Measurements from ENCODE around the gene CNIH2.

CNIH2 gene

DNA sequence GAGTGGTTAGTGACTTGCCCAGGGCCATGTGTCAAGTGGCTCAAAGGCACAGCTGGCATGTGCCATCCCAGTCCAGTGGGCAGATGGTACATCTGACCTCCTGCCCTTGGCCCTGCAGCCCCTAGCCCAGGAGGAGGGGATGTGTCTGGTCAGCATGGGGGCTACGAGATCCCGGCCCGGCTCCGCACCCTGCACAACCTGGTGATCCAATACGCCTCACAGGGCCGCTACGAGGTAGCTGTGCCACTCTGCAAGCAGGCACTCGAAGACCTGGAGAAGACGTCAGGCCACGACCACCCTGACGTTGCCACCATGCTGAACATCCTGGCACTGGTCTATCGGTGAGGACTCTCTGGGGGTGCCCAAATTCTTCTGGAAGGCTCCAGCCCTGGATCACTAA, 15.3 kb upstream of the CNIH2 start:
- no peak overlapping the region for H3K4me3 ChIP-seq (ENCODE audit: low read length, poor library complexity, severe bottlenecking)
- H3K4me2 ChIP-seq (ENCODE audit: low read depth, low read length, poor library complexity, severe bottlenecking): no peak overlapping the region
- H3K36me3 ChIP-seq (ENCODE audit: insufficient read depth, low read length): peaks cover 30% of the 10 kb centered on the region; the same call in 1 of the 2 replicates
- peaks cover 21% of the 10 kb centered on the region for H3K79me2 ChIP-seq (ENCODE audit: insufficient read depth, low read length)
- H3K27me3 ChIP-seq (ENCODE audit: insufficient read depth, low read length, poor library complexity, severe bottlenecking): no peaks in the 10 kb centered on the region
- no peak overlapping the region for H3K9ac ChIP-seq (ENCODE audit: low read depth, low read length, poor library complexity, severe bottlenecking)
- H3F3A ChIP-seq (ENCODE audit: low read depth): no peaks in the 10 kb centered on the region
- peaks cover 14% of the 10 kb centered on the region for H4K20me1 ChIP-seq (ENCODE audit: insufficient read depth, low read length, poor library complexity, severe bottlenecking)
- H3K4me1 ChIP-seq (ENCODE audit: insufficient read depth, low read length, poor library complexity, severe bottlenecking): peaks cover 15% of the 10 kb centered on the region
- H2AFZ ChIP-seq (ENCODE audit: low read length): no peak overlapping the region
- TF ChIP-seq, protein P1, sequence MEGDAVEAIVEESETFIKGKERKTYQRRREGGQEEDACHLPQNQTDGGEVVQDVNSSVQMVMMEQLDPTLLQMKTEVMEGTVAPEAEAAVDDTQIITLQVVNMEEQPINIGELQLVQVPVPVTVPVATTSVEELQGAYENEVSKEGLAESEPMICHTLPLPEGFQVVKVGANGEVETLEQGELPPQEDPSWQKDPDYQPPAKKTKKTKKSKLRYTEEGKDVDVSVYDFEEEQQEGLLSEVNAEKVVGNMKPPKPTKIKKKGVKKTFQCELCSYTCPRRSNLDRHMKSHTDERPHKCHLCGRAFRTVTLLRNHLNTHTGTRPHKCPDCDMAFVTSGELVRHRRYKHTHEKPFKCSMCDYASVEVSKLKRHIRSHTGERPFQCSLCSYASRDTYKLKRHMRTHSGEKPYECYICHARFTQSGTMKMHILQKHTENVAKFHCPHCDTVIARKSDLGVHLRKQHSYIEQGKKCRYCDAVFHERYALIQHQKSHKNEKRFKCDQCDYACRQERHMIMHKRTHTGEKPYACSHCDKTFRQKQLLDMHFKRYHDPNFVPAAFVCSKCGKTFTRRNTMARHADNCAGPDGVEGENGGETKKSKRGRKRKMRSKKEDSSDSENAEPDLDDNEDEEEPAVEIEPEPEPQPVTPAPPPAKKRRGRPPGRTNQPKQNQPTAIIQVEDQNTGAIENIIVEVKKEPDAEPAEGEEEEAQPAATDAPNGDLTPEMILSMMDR (conservative IDR thresholded peaks at IDR 0.05; ENCODE audit: low read length): no peak
- no peak for TF ChIP-seq EZH2phosphoT487 (IDR thresholded peaks at IDR 0.05; ENCODE audit: borderline replicate concordance)
- no peaks in the 10 kb centered on the region for H3K9me3 ChIP-seq (ENCODE audit: insufficient read depth, low read depth, low read length)
- H3K9me2 ChIP-seq (replicated peaks; ENCODE audit: low read depth, low read length): no peaks in the 10 kb centered on the region

DNA sequence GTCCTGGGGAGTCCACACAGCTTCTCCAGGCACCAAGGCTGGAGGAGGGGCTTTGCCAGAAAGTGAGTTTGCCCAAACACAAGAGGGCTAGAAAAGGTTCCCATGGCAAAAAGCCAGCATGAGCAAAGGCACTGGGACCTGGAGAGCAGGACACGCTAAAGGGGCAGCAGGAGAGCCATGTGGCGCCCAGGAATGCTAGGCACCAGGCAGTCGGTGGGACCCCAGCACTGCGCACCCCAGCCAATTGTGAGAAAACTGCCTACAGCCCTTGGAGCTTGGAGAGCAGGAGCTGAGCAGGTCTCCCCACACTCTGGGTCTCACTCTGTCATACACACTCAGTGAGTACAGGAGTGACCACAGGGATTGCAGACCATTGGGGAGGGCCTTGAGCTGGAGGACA, 14.7 kb upstream of the CNIH2 start:
- Histone ChIP-seq H4K20me1 (ENCODE audit: insufficient read depth, low read length, poor library complexity, severe bottlenecking) (peaks cover 11% of the 10 kb centered on the region), H3F3A (ENCODE audit: low read depth) (no peaks in the 10 kb centered on the region), H3K4me3 (ENCODE audit: low read length, poor library complexity, severe bottlenecking) (no peak overlapping the region), H3K9me2 (replicated peaks; ENCODE audit: low read depth, low read length) (no peaks in the 10 kb centered on the region), H3K4me1 (ENCODE audit: insufficient read depth, low read length, poor library complexity, severe bottlenecking) (peaks cover 20% of the 10 kb centered on the region), H3K9me3 (ENCODE audit: insufficient read depth, low read depth, low read length) (no peaks in the 10 kb centered on the region), H3K36me3 (ENCODE audit: insufficient read depth, low read length) (peaks cover 30% of the 10 kb centered on the region; the same call in 1 of the 2 replicates), H3K79me2 (ENCODE audit: insufficient read depth, low read length) (peaks cover 21% of the 10 kb centered on the region), H3K27me3 (ENCODE audit: insufficient read depth, low read length, poor library complexity, severe bottlenecking) (no peaks in the 10 kb centered on the region), H2AFZ (ENCODE audit: low read length) (no peak overlapping the region), H3K9ac (ENCODE audit: low read depth, low read length, poor library complexity, severe bottlenecking) (no peak overlapping the region), H3K4me2 (ENCODE audit: low read depth, low read length, poor library complexity, severe bottlenecking) (no peak overlapping the region)
- TF ChIP-seq, protein P1 (conservative IDR thresholded peaks at IDR 0.05; ENCODE audit: low read length): no peak
- TF ChIP-seq EZH2phosphoT487 (IDR thresholded peaks at IDR 0.05; ENCODE audit: borderline replicate concordance): no peak

DNA sequence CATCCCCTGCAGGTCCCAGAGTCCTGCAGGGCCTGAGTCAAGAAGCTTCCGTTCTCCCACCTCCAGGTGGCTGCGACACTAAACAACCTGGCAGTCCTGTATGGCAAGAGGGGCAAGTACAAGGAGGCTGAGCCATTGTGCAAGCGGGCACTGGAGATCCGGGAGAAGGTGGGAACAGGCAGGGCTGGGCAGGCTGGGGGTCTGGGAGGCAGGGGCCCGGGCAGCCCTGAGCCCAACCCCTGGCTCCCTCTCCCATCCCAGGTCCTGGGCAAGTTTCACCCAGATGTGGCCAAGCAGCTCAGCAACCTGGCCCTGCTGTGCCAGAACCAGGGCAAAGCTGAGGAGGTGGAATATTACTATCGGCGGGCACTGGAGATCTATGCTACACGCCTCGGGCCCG, 14.2 kb upstream of the CNIH2 start:
- Histone ChIP-seq H3K36me3 (ENCODE audit: insufficient read depth, low read length) (peaks cover 30% of the 10 kb centered on the region; the same call in 1 of the 2 replicates), H3K4me2 (ENCODE audit: low read depth, low read length, poor library complexity, severe bottlenecking) (no peak overlapping the region), H3K4me1 (ENCODE audit: insufficient read depth, low read length, poor library complexity, severe bottlenecking) (peaks cover 15% of the 10 kb centered on the region), H4K20me1 (ENCODE audit: insufficient read depth, low read length, poor library complexity, severe bottlenecking) (peaks cover 7% of the 10 kb centered on the region), H2AFZ (ENCODE audit: low read length) (no peak overlapping the region), H3K9me3 (ENCODE audit: insufficient read depth, low read depth, low read length) (no peaks in the 10 kb centered on the region), H3K27me3 (ENCODE audit: insufficient read depth, low read length, poor library complexity, severe bottlenecking) (no peaks in the 10 kb centered on the region), H3K9ac (ENCODE audit: low read depth, low read length, poor library complexity, severe bottlenecking) (no peak overlapping the region), H3K9me2 (replicated peaks; ENCODE audit: low read depth, low read length) (no peaks in the 10 kb centered on the region), H3K79me2 (ENCODE audit: insufficient read depth, low read length) (peaks cover 17% of the 10 kb centered on the region), H3F3A (ENCODE audit: low read depth) (no peaks in the 10 kb centered on the region), H3K4me3 (ENCODE audit: low read length, poor library complexity, severe bottlenecking) (no peak overlapping the region)
- TF ChIP-seq EZH2phosphoT487 (IDR thresholded peaks at IDR 0.05; ENCODE audit: borderline replicate concordance): no peak
- TF ChIP-seq, protein P1 (conservative IDR thresholded peaks at IDR 0.05; ENCODE audit: low read length): no peak

Measured in Loucy (cell line).